WERI-Rb-1 (cell line): ENCODE results near the gene TCF19.
"Not testable (repeated sequence)": the region's sequence is repeated elsewhere in the genome, so short reads cannot be mapped to it uniquely, and the experiment has no call there.

Source experiments
- DNase-seq: peaks from one replicate; pipeline ENCODE4 v3.0.0-alpha.2; 2020
- H3K27ac ChIP-seq: fragments of 250-450 bp; sonication (Bioruptor Pico); 2 replicates; pipeline ENCODE4 v1.5.1; 2020; ENCODE audit warnings: mild to moderate bottlenecking, moderate library complexity
- H3K27me3 ChIP-seq: fragments of 250-450 bp; sonication (Bioruptor Pico); 2 replicates; pipeline ENCODE4 v1.5.1; 2021; ENCODE audit warnings: mild to moderate bottlenecking, low read depth, moderate library complexity; ENCODE audit not compliant: insufficient read depth, severe bottlenecking
- H3K36me3 ChIP-seq: fragments of 250-450 bp; sonication (Bioruptor Pico); 2 replicates; pipeline ENCODE4 v1.5.1; 2020; ENCODE audit warnings: mild to moderate bottlenecking, moderate library complexity
- H3K4me3 ChIP-seq: 2 replicates; pipeline ENCODE4 v1.5.1; 2011; ENCODE audit warnings: low read depth, mild to moderate bottlenecking, control low read depth, low read length
- H3K9me3 ChIP-seq: fragments of 250-450 bp; sonication (Bioruptor Pico); 2 replicates; pipeline ENCODE4 v1.5.1; 2021; ENCODE audit warnings: mild to moderate bottlenecking, moderate library complexity; ENCODE audit not compliant: severe bottlenecking
- TF ChIP-seq, protein P1 (sequence below): IDR thresholded peaks from 2 replicates; pipeline ENCODE4 v1.5.1; 2011; ENCODE audit warnings: low read depth, mild to moderate bottlenecking, control low read depth, inconsistent platforms, low read length

The TCF19 gene

GRCh38 chr6:31178143-31179041, 20.0 kb downstream of the TCF19 start:
- DNase-seq = no peak
- Histone ChIP-seq H3K27ac (no peak overlapping the region), H3K9me3 (no peaks in the 10 kb centered on the region), H3K4me3 (no peak overlapping the region), H3K36me3 (no peaks in the 10 kb centered on the region), H3K27me3 (no peaks in the 10 kb centered on the region)
- TF ChIP-seq, protein P1, sequence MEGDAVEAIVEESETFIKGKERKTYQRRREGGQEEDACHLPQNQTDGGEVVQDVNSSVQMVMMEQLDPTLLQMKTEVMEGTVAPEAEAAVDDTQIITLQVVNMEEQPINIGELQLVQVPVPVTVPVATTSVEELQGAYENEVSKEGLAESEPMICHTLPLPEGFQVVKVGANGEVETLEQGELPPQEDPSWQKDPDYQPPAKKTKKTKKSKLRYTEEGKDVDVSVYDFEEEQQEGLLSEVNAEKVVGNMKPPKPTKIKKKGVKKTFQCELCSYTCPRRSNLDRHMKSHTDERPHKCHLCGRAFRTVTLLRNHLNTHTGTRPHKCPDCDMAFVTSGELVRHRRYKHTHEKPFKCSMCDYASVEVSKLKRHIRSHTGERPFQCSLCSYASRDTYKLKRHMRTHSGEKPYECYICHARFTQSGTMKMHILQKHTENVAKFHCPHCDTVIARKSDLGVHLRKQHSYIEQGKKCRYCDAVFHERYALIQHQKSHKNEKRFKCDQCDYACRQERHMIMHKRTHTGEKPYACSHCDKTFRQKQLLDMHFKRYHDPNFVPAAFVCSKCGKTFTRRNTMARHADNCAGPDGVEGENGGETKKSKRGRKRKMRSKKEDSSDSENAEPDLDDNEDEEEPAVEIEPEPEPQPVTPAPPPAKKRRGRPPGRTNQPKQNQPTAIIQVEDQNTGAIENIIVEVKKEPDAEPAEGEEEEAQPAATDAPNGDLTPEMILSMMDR = no peak

DNA sequence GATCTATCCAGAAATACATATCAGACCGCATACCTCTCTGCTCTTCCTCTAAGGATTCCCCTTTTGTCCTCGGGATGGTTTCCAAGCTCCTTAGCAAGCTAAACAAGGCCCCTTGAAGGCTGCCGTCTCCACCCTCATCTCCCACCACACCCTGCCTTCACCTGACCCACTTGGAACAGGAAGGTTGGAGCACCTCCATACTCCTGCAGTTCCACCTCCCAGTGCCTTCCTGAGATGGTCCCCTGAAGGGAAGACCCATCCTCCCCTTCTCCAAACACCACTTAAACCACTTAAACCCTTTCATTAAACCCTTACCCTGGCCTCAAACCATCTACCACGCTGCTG, 20.6 kb downstream of the TCF19 start:
- Histone ChIP-seq H3K27me3 (no peaks in the 10 kb centered on the region), H3K27ac (no peak overlapping the region), H3K9me3 (no peaks in the 10 kb centered on the region), H3K4me3 (no peak overlapping the region), H3K36me3 (no peaks in the 10 kb centered on the region)
- TF ChIP-seq, protein P1 = no peak
- DNase-seq = no peak

- TF ChIP-seq, protein P1 = no peak
- no peak overlapping the region for H3K27ac ChIP-seq
- no peaks in the 10 kb centered on the region for H3K9me3 ChIP-seq
- H3K27me3 ChIP-seq = no peaks in the 10 kb centered on the region
- no peak overlapping the region for H3K4me3 ChIP-seq
- H3K36me3 ChIP-seq = no peaks in the 10 kb centered on the region
- DNase-seq = no peak
Measured at GRCh38 chr6:31179896-31180295, 21.5 kb downstream of the TCF19 start.

GRCh38 chr6:31180500-31180899, 22.1 kb downstream of the TCF19 start:
- TF ChIP-seq, protein P1 = no peak
- H3K9me3 ChIP-seq = no peaks in the 10 kb centered on the region
- no peaks in the 10 kb centered on the region for H3K27me3 ChIP-seq
- DNase-seq = no peak
- H3K36me3 ChIP-seq = no peaks in the 10 kb centered on the region
- no peak overlapping the region for H3K27ac ChIP-seq
- no peak overlapping the region for H3K4me3 ChIP-seq

DNA sequence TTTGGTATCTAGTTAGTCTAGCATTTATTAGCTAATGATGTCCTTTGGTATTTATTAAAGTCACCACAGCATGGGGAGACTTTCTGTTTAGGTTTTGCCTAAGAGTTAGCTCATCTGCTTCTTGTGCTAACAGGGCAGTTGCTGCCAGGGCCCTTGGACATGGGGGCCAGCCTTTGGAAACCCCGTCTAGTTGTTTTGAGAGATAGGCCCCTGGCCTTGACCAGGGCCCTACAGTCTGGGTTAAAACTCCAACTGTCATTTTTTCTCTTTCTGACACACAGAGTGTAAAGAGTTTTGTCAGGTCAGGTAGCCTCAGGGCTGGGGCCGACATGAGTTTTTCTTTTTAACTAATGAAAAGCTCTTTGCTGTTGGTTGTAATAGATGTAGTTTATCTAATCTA, 24.9 kb downstream of the TCF19 start:
- not testable (repeated sequence) for H3K36me3 ChIP-seq, H3K27ac ChIP-seq, H3K9me3 ChIP-seq, H3K27me3 ChIP-seq, H3K4me3 ChIP-seq, DNase-seq

GRCh38 chr6:31183859-31184258, 25.5 kb downstream of the TCF19 start:
- H3K9me3 ChIP-seq, DNase-seq, H3K27ac ChIP-seq, H3K4me3 ChIP-seq, H3K36me3 ChIP-seq, H3K27me3 ChIP-seq: not testable (repeated sequence)

GRCh38 chr6:31185695-31186051, 27.3 kb downstream of the TCF19 start:
- not testable (repeated sequence) for H3K27me3 ChIP-seq, H3K36me3 ChIP-seq, H3K4me3 ChIP-seq, H3K27ac ChIP-seq, H3K9me3 ChIP-seq, DNase-seq
